Stimulated activated naive B cell treated with anti-CD40 and anti-IgM and Interleukin-4, amounts not matched to agents 10 μg/mL and 1 μg/mL and 100 μg/mL, for 72 hours (primary cell): Measurements from ENCODE around the gene FHOD3.

ENCODE experiments used
- ATAC-seq, 2 donors: fragments of 150-1000 bp; cut with Tn5 transposase; replicated peaks; 2 replicates each; pipeline ENCODE4 v1.10.0; 2021; ENCODE audit warnings: moderate library complexity in 1 of 2
- DNase-seq: peaks from one replicate; pipeline ENCODE4 v3.0.0; 2021
- H3K27ac Mint-ChIP-seq: one replicate; pipeline ENCODE4 v1.8.0; 2022; ENCODE audit warnings: mild to moderate bottlenecking, mixed read lengths
- H3K27me3 Mint-ChIP-seq, 2 donors: one replicate each; pipeline ENCODE4 v1.8.0; 2022; ENCODE audit warnings: mixed read lengths in 2 of 2
- H3K36me3 Mint-ChIP-seq, 2 donors: one replicate each; pipeline ENCODE4 v1.8.0; 2022; ENCODE audit warnings: mixed read lengths in 2 of 2, mild to moderate bottlenecking in 1 of 2
- H3K4me1 Mint-ChIP-seq, 2 donors: one replicate each; pipeline ENCODE4 v1.8.0; 2022; ENCODE audit warnings: mixed read lengths in 2 of 2, mild to moderate bottlenecking in 1 of 2
- H3K4me3 Mint-ChIP-seq, 2 donors: one replicate each; pipeline ENCODE4 v1.8.0; 2022; ENCODE audit warnings: mild to moderate bottlenecking in 2 of 2, mixed read lengths in 2 of 2, moderate library complexity in 1 of 2
- H3K9me3 Mint-ChIP-seq, 2 donors: one replicate each; pipeline ENCODE4 v1.8.0; 2022; ENCODE audit warnings: mixed read lengths in 2 of 2, mild to moderate bottlenecking in 1 of 2

FHOD3 gene

DNA sequence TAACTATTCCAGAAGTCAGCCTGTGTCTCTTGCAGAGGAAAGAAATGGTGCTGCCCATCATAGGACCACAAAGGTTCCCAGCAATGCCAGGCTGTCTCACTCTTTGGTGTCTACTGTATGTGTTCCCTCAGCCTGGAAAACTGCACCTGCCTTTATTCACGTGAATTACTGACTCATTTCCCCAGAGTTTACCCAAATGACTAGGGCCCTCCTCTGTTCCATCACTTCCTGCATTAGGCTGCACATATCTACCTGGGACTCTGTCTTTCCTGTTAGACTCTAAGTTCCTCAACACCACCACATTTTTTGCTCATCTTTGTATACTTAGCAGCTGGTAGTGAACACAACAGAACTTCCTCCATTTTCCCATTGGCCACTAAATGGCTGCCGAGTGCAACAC lies 188.3 kb downstream of the FHOD3 start:
- H3K4me1 Mint-ChIP-seq, result no peaks in the 10 kb centered on the region
- peaks cover 0 to 2% of the 10 kb centered on the region in 2 donors for H3K9me3 Mint-ChIP-seq
- DNase-seq, result no peak
- peaks cover 11% of the 10 kb centered on the region in 2 donors for H3K27me3 Mint-ChIP-seq
- H3K36me3 Mint-ChIP-seq, result no peaks in the 10 kb centered on the region
- H3K27ac Mint-ChIP-seq, result no peak overlapping the region
- H3K4me3 Mint-ChIP-seq, result no peak overlapping the region
- ATAC-seq, result no peak

DNA sequence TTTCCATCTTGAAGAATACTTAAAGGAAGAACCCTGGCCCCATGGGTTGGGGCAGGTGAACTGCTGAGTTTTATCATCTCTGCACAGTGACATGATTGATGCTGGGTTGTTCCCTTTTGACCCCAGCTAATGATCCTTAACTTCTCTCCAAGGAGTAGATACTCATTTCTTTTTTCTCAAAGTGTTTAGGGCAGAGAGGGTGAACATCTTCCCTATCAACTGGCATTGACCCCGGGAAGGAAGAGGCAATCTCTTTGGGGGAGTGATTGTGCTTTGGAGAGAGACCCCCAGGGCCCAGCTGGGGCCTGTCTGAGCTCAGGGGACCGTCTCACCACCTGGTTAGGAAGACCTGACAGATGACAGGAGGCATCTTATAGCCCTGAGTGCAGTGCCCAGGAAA lies 190.6 kb downstream of the FHOD3 start:
- ATAC-seq, result no peak
- Mint-ChIP-seq H3K9me3 (peaks cover 0 to 4% of the 10 kb centered on the region in 2 donors), H3K27me3 (peaks cover 15 to 28% of the 10 kb centered on the region in 2 donors), H3K4me3 (no peak overlapping the region), H3K36me3 (no peaks in the 10 kb centered on the region), H3K27ac (no peak overlapping the region), H3K4me1 (no peaks in the 10 kb centered on the region)
- no peak for DNase-seq

DNA sequence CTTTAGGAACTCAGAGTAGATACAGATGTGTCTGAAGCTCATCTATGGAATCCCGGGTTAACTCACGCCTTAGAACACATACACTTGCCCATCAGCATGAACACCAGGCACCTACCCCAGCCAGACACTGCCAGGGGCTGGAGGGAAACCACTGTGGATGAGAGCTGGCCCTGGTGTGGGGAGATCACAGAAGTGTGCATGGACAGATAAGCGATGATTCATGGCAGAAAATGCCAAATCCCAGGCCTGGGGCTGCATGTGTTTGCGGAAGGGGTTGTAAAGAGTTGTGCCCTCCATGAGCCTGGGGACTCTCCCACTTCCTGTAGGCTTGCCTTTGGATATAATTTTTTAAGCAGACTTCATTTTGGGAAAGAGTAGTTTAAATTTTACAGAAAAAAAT lies 193.4 kb downstream of the FHOD3 start:
- Mint-ChIP-seq H3K27ac (no peak overlapping the region), H3K9me3 (peaks cover 0 to 4% of the 10 kb centered on the region in 2 donors), H3K4me1 (no peaks in the 10 kb centered on the region), H3K27me3 (peaks cover 15 to 24% of the 10 kb centered on the region in 2 donors), H3K36me3 (no peaks in the 10 kb centered on the region), H3K4me3 (no peak overlapping the region)
- ATAC-seq (no peak), DNase-seq (no peak)

DNA sequence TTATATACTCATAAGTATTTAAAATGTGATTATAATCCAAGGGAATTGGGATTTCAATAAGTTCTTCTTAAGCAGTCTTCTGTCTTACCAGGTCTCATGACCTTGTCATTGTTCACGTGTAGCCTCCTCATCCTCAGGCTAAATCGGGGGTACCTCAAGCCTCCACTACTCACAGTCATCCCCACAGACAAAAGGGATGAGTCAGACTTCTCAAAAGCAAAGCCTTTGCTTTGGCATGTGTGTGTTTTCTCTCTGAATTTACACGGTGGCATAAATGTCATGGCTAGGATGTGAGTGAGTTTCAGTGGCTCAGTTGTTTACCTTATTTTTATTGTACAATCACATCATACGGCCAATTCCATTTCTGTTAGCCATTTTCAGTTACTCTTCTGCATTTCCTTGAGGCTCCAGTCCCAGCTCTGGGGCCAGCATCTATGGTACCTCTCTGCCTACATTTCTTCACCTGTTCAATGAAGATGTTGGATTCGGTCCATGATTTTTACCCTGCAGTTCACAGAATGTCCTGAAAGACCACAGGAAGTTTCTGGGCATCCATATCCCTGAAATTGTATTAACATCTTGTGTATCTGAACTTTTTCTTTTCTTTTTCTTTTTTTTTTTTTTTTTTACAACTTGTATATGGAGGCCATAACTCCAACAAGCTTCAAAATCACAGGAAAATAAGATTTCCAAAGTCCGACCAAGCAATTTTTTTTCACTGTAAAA lies 195.3 kb downstream of the FHOD3 start:
- H3K27me3 Mint-ChIP-seq, result peaks cover 12 to 24% of the 10 kb centered on the region in 2 donors
- no peaks in the 10 kb centered on the region for H3K4me1 Mint-ChIP-seq
- no peak for ATAC-seq
- H3K9me3 Mint-ChIP-seq, result peaks cover 0 to 2% of the 10 kb centered on the region in 2 donors
- H3K27ac Mint-ChIP-seq, result no peak overlapping the region
- no peaks in the 10 kb centered on the region for H3K36me3 Mint-ChIP-seq
- no peak for DNase-seq
- H3K4me3 Mint-ChIP-seq, result no peak overlapping the region

DNA sequence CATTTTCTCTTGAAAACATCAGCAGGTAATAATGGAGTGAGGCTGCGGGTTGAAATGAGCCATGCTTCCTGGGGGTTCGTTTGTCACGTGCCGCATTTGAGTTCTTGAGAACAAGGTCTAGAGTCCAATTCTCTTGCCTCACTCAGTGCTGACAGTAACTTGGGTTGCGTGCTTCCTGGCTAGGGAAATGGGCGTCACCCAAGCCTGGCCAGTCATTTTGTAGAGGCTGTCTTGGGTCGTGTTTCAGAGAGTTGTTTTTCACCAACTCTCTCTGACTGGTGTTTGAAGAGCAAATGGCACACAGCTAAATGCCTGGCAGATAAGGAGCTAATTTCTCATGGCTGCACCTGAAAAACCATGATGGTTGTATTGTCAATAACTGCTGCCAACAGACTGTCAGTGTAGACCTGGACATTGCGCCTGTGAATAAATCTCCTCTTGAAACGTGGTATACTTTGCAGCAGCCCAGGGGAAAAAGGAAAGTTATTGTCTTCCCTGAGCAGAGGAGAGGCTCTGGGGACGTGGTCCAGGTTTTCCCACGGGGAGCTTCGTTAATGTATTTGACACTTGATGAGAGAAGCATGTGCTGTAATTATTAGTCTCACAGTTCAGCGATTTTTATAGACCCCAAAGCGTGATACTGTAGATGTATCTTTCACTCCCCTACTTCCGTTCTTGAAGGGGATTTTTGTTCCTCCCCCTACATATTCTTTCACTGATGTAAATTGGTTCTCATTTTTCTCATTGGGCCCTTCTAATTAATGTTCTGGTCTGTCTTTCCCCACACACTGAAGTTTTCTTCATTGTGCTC lies 196.0 kb downstream of the FHOD3 start:
- Mint-ChIP-seq H3K36me3 (no peaks in the 10 kb centered on the region), H3K4me3 (no peak overlapping the region), H3K27me3 (peaks cover 10 to 24% of the 10 kb centered on the region in 2 donors), H3K27ac (no peak overlapping the region), H3K9me3 (peaks cover 0 to 2% of the 10 kb centered on the region in 2 donors), H3K4me1 (no peaks in the 10 kb centered on the region)
- ATAC-seq, result no peak
- DNase-seq, result no peak

DNA sequence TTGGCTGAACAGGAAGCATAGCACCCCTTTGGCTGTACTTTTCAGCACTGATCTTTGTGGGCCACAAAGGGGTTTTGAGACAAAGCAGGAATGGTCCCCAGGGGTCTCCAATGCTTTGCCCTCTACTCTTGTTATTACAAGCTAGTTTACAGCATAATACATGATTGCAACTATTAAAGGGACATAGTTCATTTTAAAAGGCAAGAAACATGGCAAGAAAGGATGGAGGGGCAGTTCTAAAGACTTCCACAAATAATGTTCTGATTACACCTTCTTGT lies 196.6 kb downstream of the FHOD3 start:
- Mint-ChIP-seq H3K27ac (no peak overlapping the region), H3K4me3 (no peak overlapping the region), H3K27me3 (peaks cover 5 to 24% of the 10 kb centered on the region in 2 donors), H3K4me1 (no peaks in the 10 kb centered on the region), H3K36me3 (no peaks in the 10 kb centered on the region), H3K9me3 (peaks cover 0 to 2% of the 10 kb centered on the region in 2 donors)
- DNase-seq (no peak), ATAC-seq (no peak)

DNA sequence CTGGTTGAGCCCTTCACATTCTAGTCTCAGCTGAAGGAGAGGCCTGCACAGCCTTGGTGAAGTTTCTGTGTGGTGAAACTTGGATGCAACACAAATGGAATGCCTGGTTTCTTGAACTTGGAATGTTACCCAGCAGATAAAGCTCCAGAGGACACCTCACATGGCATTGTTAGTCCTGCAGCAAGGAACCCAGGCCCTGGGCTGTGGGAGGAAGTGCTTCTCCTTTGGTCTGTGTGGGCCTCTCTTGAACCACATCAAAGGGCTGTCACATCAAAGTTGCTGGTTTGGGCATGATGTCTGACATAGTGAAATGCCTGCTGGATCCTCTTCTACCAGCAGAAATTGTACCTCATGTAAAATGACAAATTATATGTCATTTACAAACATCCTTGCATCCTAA lies 198.5 kb downstream of the FHOD3 start:
- Mint-ChIP-seq H3K4me1 (peaks cover 2 to 6% of the 10 kb centered on the region in 2 donors), H3K36me3 (no peaks in the 10 kb centered on the region), H3K27ac (no peak overlapping the region), H3K27me3 (peaks cover 4 to 18% of the 10 kb centered on the region in 2 donors), H3K4me3 (no peak overlapping the region), H3K9me3 (no peaks in the 10 kb centered on the region)
- ATAC-seq, result no peak
- DNase-seq, result no peak

DNA sequence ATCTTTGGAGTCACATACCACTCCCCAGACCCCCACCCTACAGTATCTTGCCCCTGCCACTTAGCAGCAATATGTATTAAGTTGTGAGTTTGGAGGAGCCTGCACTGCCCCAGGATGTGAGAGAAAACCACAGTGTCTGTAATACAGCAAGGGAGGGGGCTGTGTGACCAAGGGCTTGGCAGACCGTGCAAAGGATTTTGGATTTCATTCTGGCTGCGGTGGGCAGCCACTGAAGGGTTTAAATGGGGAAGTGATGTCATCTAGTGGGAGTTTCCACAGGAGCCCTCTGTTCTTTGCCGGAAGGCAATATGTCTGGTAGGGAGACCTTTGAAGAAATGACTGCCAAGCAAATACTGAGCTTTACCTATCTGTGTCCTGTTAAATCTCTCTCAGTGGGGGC lies 202.4 kb downstream of the FHOD3 start:
- peak; percentile 90 to 92 for ATAC-seq
- DNase-seq, result peak; percentile 13
- Mint-ChIP-seq H3K27ac (peak overlapping the region; percentile 31), H3K36me3 (no peaks in the 10 kb centered on the region), H3K4me1 (peaks cover 2 to 6% of the 10 kb centered on the region in 2 donors), H3K4me3 (no peak overlapping the region), H3K9me3 (peaks cover 0 to 3% of the 10 kb centered on the region in 2 donors), H3K27me3 (peaks cover 0 to 18% of the 10 kb centered on the region in 2 donors)

DNA sequence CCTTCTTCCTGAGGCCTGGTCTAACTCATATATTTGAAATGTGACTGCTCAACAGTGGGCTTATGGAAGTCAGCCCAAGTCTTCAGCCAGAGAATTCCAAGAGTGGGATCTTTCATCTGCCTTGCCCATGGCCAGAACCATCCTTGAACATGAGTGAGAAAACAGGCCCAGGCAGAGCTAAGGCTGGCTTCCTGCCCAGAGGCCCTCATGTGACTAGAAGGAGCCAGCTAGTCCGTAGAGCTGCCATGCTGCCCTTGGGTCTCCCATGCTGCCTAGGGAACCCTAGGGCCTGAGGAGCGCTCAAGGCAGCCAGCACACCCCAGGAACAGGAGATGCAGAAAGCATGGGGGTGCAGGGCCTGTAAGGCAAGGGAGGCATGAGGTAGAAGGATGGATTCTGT lies 203.6 kb downstream of the FHOD3 start:
- no peak for ATAC-seq

DNA sequence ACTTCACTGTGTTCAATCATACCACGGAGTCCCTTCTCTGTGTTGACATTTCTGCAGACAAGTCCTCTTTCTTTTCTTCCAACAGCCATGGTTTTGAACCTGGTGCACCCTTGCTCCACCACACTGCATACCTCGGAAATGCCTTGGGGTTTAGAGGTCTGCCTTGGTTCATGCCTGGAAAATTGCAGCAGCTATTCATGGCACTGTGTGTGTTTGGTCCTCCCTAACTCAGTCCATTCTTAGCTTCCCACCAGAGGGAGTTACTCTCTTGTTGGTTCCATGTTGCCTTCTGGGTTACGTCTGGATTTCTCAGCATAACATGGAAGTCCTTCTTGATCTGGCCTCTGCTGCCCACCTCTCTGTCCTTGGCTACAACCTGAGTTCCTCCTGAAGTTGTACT lies 206.0 kb downstream of the FHOD3 start:
- no peak overlapping the region for H3K27ac Mint-ChIP-seq
- ATAC-seq (no peak), DNase-seq (no peak)
- peaks cover 0 to 3% of the 10 kb centered on the region in 2 donors for H3K9me3 Mint-ChIP-seq
- peaks cover 0 to 20% of the 10 kb centered on the region in 2 donors for H3K27me3 Mint-ChIP-seq
- no peaks in the 10 kb centered on the region for H3K36me3 Mint-ChIP-seq
- peaks cover 2 to 6% of the 10 kb centered on the region in 2 donors for H3K4me1 Mint-ChIP-seq
- no peak overlapping the region for H3K4me3 Mint-ChIP-seq

More for the DNA sequence above, 203.6 kb downstream of the FHOD3 start:
- no peak for DNase-seq
- peaks cover 2 to 6% of the 10 kb centered on the region in 2 donors for H3K4me1 Mint-ChIP-seq
- H3K4me3 Mint-ChIP-seq, result no peak overlapping the region
- H3K27me3 Mint-ChIP-seq, result peaks cover 0 to 18% of the 10 kb centered on the region in 2 donors
- peaks cover 0 to 3% of the 10 kb centered on the region in 2 donors for H3K9me3 Mint-ChIP-seq
- H3K36me3 Mint-ChIP-seq, result no peaks in the 10 kb centered on the region
- peak overlapping the region; percentile 60 for H3K27ac Mint-ChIP-seq

DNA sequence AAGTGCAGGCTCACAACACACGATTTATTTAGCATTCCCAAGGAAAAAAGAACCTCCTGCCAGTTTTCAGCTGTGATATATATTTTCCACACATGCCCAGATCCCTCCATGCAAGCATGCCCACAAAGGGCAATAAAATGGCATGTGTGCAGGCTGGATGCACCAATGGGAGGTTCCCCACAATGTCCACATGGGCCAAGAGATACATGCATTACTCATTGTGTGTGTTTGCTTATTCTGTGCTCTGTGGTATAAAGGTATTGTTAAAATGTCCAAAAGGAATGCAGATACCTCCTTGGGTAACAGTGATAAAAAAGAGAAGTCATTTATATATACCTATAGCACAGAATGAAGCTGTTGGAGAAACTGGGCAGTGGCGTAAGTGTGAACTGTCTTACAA lies 207.4 kb downstream of the FHOD3 start:
- H3K4me1 Mint-ChIP-seq, result peaks cover under 1 to 2% of the 10 kb centered on the region in 2 donors
- no peak for ATAC-seq
- no peaks in the 10 kb centered on the region for H3K36me3 Mint-ChIP-seq
- peaks cover 0 to 23% of the 10 kb centered on the region in 2 donors for H3K27me3 Mint-ChIP-seq
- no peak for DNase-seq
- H3K27ac Mint-ChIP-seq, result no peak overlapping the region
- H3K4me3 Mint-ChIP-seq, result no peak overlapping the region
- H3K9me3 Mint-ChIP-seq, result peaks cover 0 to 3% of the 10 kb centered on the region in 2 donors

DNA sequence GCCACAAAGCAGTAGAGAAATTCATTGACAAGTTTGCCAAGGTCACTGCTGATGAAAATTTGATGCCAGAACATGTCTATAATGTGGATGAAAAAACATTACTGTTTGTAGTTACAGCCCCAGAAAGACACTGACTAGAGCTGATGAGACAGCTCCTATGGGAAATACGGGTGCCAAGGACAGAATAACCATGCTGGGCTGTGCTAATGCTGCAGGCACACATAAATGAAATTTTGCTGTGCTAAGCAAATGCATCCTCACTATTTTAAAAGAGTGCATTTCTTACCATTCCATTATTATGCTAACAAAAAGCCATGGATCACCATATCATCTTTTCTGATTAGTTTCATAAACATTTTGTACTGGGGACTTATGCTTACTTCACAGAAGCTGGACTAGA lies 208.2 kb downstream of the FHOD3 start:
- Mint-ChIP-seq H3K4me1 (no peaks in the 10 kb centered on the region), H3K36me3 (no peaks in the 10 kb centered on the region), H3K9me3 (peaks cover 0 to 3% of the 10 kb centered on the region in 2 donors), H3K4me3 (no peak overlapping the region), H3K27me3 (peaks cover 0 to 23% of the 10 kb centered on the region in 2 donors), H3K27ac (no peak overlapping the region)
- no peak for DNase-seq
- ATAC-seq, result no peak

DNA sequence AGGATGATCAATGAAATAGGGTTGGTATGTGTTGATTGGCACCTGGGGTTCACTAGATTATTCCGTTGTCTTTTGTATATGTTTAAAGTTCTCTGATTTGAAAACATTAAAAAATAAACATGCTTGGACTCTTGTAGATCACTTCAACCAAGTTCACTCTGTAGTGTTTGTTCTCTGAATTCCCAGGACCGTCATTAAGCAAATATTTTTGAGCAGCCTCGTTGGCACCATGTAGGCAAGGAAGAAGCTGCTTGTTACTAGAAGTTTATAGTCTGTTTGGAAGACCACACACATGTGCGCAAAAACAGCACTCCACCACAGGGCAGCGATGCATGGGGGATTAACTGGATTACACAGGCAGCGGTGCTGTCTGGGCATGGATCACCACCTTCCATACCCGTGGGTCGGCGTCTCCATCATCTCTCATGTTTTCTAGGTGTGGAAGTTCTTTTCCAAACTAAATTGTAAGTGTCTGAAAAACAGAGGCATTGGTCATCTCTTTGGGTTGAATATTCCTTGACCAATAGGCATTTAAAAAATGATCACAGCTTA lies 212.2 kb downstream of the FHOD3 start:
- Mint-ChIP-seq H3K27me3 (peaks cover 2 to 5% of the 10 kb centered on the region in 2 donors), H3K27ac (no peak overlapping the region), H3K9me3 (no peaks in the 10 kb centered on the region), H3K4me1 (no peaks in the 10 kb centered on the region), H3K36me3 (no peaks in the 10 kb centered on the region), H3K4me3 (no peak overlapping the region)
- no peak for DNase-seq
- ATAC-seq, result no peak

DNA sequence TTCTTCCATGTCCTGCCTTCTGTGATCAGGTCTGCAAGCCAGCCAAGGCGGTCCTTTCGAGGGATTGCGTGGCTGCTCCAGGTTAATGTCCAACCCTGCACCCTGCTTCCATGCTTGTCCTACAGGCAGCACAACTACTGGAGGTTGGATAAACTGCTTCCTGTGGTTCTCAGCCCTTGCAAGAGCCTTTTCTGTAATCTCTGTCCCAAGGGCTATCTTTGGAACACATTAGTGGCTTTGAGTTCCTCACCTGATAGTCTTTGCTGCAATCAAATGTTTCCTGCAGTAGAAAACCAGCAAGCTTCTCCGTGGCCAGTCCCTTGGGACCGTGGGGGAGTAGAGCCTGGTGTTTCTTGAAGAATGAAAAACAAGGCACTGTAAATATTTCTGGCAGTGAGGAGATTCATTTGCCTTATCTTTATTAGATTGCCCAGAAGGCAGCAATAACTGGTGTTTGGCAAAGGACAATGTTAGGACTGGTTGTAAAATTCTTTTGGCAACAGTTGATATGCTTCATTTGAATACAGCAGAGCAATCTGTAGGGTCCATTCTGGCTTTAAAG lies 214.4 kb downstream of the FHOD3 start:
- Mint-ChIP-seq H3K4me1 (no peaks in the 10 kb centered on the region), H3K27ac (no peak overlapping the region), H3K9me3 (no peaks in the 10 kb centered on the region), H3K4me3 (no peak overlapping the region), H3K27me3 (peaks cover 8 to 12% of the 10 kb centered on the region in 2 donors), H3K36me3 (no peaks in the 10 kb centered on the region)
- DNase-seq, result no peak
- no peak for ATAC-seq
